MM.1S (cell line): ENCODE measurements around the gene PER2.

Experiments used
- DNase-seq: peaks from one replicate; pipeline ENCODE4 v3.0.0-alpha.2; 2015
- H2AFZ ChIP-seq: fragments of 300-600 bp; sonication (generic); 2 replicates; pipeline ENCODE4 v1.6.0; 2016; ENCODE audit warnings: antibody characterized with exemption, low read length
- H3F3A ChIP-seq: fragments of 300-600 bp; sonication (generic); 2 replicates; pipeline ENCODE4 v1.6.1; 2016; ENCODE audit warnings: mild to moderate bottlenecking, antibody characterized with exemption, low read length, moderate library complexity, mixed read lengths; ENCODE audit not compliant: insufficient read depth
- H3K27ac ChIP-seq: fragments of 300-600 bp; sonication (generic); 2 replicates; pipeline ENCODE4 v1.5.1; 2016; ENCODE audit warnings: mild to moderate bottlenecking, low read length
- H3K27me3 ChIP-seq: fragments of 300-600 bp; sonication (generic); replicated peaks from 2 replicates; pipeline ENCODE4 v1.6.0; 2016; ENCODE audit warnings: low read length; ENCODE audit not compliant: insufficient read depth
- H3K36me3 ChIP-seq: fragments of 300-600 bp; sonication (generic); replicated peaks from 2 replicates; pipeline ENCODE4 v1.6.1; 2016; ENCODE audit warnings: mild to moderate bottlenecking, low read length, mixed read lengths; ENCODE audit not compliant: insufficient read depth
- H3K4me1 ChIP-seq: fragments of 300-600 bp; sonication (generic); 2 replicates; pipeline ENCODE4 v1.6.1; 2016; ENCODE audit warnings: low read length, mixed read lengths
- H3K4me2 ChIP-seq: fragments of 300-600 bp; sonication (generic); 2 replicates; pipeline ENCODE4 v1.6.0; 2016; ENCODE audit warnings: low read depth, low read length
- H3K4me3 ChIP-seq: fragments of 300-600 bp; sonication (generic); 2 replicates; pipeline ENCODE4 v1.5.1; 2016; ENCODE audit warnings: low read length, mixed read lengths
- H3K79me2 ChIP-seq: fragments of 300-600 bp; sonication (generic); 2 replicates; pipeline ENCODE4 v1.6.1; 2016; ENCODE audit warnings: mixed run types, low read length, mixed read lengths
- H3K9ac ChIP-seq: fragments of 300-600 bp; sonication (generic); 2 replicates; pipeline ENCODE4 v1.6.1; 2016; ENCODE audit warnings: low read length, mixed read lengths
- H3K9me2 ChIP-seq: fragments of 300-600 bp; sonication (generic); replicated peaks from 2 replicates; pipeline ENCODE4 v1.6.1; 2016; ENCODE audit warnings: mild to moderate bottlenecking, low read length, mixed read lengths; ENCODE audit not compliant: insufficient read depth
- H3K9me3 ChIP-seq: fragments of 300-600 bp; sonication (generic); replicated peaks from 2 replicates; pipeline ENCODE4 v1.6.1; 2016; ENCODE audit warnings: mild to moderate bottlenecking, low read length, mixed read lengths; ENCODE audit not compliant: insufficient read depth
- H4K20me1 ChIP-seq: fragments of 300-600 bp; sonication (generic); 2 replicates; pipeline ENCODE4 v1.6.1; 2016; ENCODE audit warnings: mild to moderate bottlenecking, low read length, moderate library complexity, mixed read lengths; ENCODE audit not compliant: insufficient read depth
- CTCF ChIP-seq: fragments of 300-600 bp; sonication (generic); IDR thresholded peaks from 2 replicates; pipeline ENCODE4 v1.5.1; 2016; ENCODE audit warnings: antibody characterized with exemption, low read length, mixed read lengths
- EZH2 ChIP-seq: fragments of 300-600 bp; sonication (generic); optimal IDR thresholded peaks from 2 replicates; pipeline ENCODE3; 2017; ENCODE audit warnings: low read depth, mild to moderate bottlenecking, antibody characterized with exemption, low read length, mixed read lengths
- EZH2phosphoT487 ChIP-seq: fragments of 300-600 bp; sonication (generic); IDR thresholded peaks from 2 replicates; pipeline ENCODE4 v1.6.1; 2018; ENCODE audit warnings: antibody characterized with exemption, low read length

The PER2 gene

GRCh38 chr2:238305092-238305862 is 16.9 kb upstream of the PER2 start:
- H3K4me1 ChIP-seq: no peaks in the 10 kb centered on the region
- H3K79me2 ChIP-seq: no peaks in the 10 kb centered on the region
- no peaks in the 10 kb centered on the region for H3K36me3 ChIP-seq
- no peak overlapping the region for H3K9ac ChIP-seq
- no peak overlapping the region for H3K4me2 ChIP-seq
- no peak overlapping the region for H3K27ac ChIP-seq
- H4K20me1 ChIP-seq: no peaks in the 10 kb centered on the region
- no peak overlapping the region for H3K4me3 ChIP-seq
- no peaks in the 10 kb centered on the region for H3K9me2 ChIP-seq
- no peaks in the 10 kb centered on the region for H3K9me3 ChIP-seq
- H3K27me3 ChIP-seq: no peaks in the 10 kb centered on the region
- no peak for DNase-seq
- H2AFZ ChIP-seq: no peak overlapping the region
- H3F3A ChIP-seq: no peaks in the 10 kb centered on the region
- TF ChIP-seq EZH2: no peak
- TF ChIP-seq CTCF: peak; percentile 22; the same call in 1 of the 2 replicates
- TF ChIP-seq EZH2phosphoT487: no peak

DNA sequence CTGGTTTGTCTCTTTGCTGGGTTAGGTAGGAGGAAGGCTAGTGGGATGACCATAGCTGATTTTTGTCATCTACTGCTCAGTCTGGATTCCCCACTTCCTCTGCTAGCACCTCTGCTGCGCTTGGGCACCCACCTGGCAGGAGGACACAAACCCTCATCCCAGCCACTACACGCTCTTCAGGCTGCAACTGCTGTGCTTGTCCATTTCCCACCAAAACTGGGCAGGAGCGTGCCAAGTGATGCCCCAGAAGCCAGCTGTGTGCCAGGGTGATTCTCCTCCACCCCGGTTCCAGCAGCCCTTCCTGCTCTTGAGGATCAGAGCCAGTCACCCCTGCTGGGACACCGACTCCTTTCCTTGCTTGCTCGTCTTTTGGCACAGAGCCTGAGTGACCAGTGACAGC is 15.7 kb upstream of the PER2 start:
- H3K4me1 ChIP-seq: no peaks in the 10 kb centered on the region
- no peak for DNase-seq
- no peak overlapping the region for H3K4me3 ChIP-seq
- no peaks in the 10 kb centered on the region for H3K9me2 ChIP-seq
- H3K79me2 ChIP-seq: no peaks in the 10 kb centered on the region
- no peaks in the 10 kb centered on the region for H3K27me3 ChIP-seq
- no peaks in the 10 kb centered on the region for H3F3A ChIP-seq
- H3K36me3 ChIP-seq: no peaks in the 10 kb centered on the region
- TF ChIP-seq EZH2phosphoT487 (no peak), EZH2 (no peak), CTCF (no peak)
- no peak overlapping the region for H3K9ac ChIP-seq
- no peak overlapping the region for H3K27ac ChIP-seq
- H3K4me2 ChIP-seq: no peak overlapping the region
- no peak overlapping the region for H2AFZ ChIP-seq
- H4K20me1 ChIP-seq: no peaks in the 10 kb centered on the region
- H3K9me3 ChIP-seq: no peaks in the 10 kb centered on the region

GRCh38 chr2:238302751-238303150 is 14.3 kb upstream of the PER2 start:
- H3K4me1 ChIP-seq: no peaks in the 10 kb centered on the region

More at GRCh38 chr2:238302751-238303150, 14.3 kb upstream of the PER2 start:
- no peaks in the 10 kb centered on the region for H3K9me2 ChIP-seq
- H4K20me1 ChIP-seq: no peaks in the 10 kb centered on the region
- no peak for TF ChIP-seq CTCF
- no peak for TF ChIP-seq EZH2phosphoT487
- no peak for TF ChIP-seq EZH2
- no peak overlapping the region for H3K4me3 ChIP-seq
- H3K9me3 ChIP-seq: no peaks in the 10 kb centered on the region
- no peaks in the 10 kb centered on the region for H3K36me3 ChIP-seq
- H2AFZ ChIP-seq: no peak overlapping the region
- no peaks in the 10 kb centered on the region for H3K27me3 ChIP-seq
- no peaks in the 10 kb centered on the region for H3K79me2 ChIP-seq
- DNase-seq: no peak
- no peak overlapping the region for H3K9ac ChIP-seq
- H3K4me2 ChIP-seq: no peak overlapping the region
- H3K27ac ChIP-seq: no peak overlapping the region
- no peaks in the 10 kb centered on the region for H3F3A ChIP-seq
